Left lung (tissue), 10 donors: ENCODE data around the gene NOD1. TPM values are rescaled to one million over a fixed set of nuclear protein-coding genes. Genes with fewer than 3 reads are reported as not detected.

ENCODE experiments used
- ATAC-seq: fragments of 200-7000 bp; cut with Tn5 transposase; one replicate; pipeline ENCODE4 v1.9.1; 2020; ENCODE audit warnings: moderate library complexity
- DNase-seq, 4 donors: peaks; one replicate each; pipeline ENCODE4 v3.0.0-alpha.2; 2013 to 2020
- H3K27ac ChIP-seq, 2 donors: fragments of 200-600 bp; sonication (generic) in 1 of 2; one replicate each; pipeline versions ENCODE4 v1.5.0 to v1.8.0; 2020 to 2021
- H3K27me3 ChIP-seq, 2 donors: fragments of 200-600 bp; sonication (generic) in 1 of 2; one replicate each; pipeline versions ENCODE4 v1.5.0 to v1.8.0; 2020 to 2021
- H3K36me3 ChIP-seq, 2 donors: fragments of 200-600 bp; sonication (generic) in 1 of 2; one replicate each; pipeline versions ENCODE4 v1.5.0 to v1.8.0; 2020 to 2021
- H3K4me1 ChIP-seq, 2 donors: fragments of 200-600 bp; one replicate each; pipeline ENCODE4 v1.8.0; 2021
- H3K4me3 ChIP-seq, 2 donors: fragments of 200-600 bp; sonication (generic) in 1 of 2; one replicate each; pipeline versions ENCODE4 v1.5.0 to v1.8.0; 2020 to 2021; ENCODE audit warnings: mild to moderate bottlenecking in 1 of 2
- H3K9me3 ChIP-seq, 2 donors: fragments of 200-600 bp; sonication (generic) in 1 of 2; one replicate each; pipeline versions ENCODE4 v1.5.0 to v1.8.0; 2020 to 2021
- intact Hi-C, 2 donors: fragments of 100-400 bp; cut with DNase I; formaldehyde crosslinking; loops; one replicate each; pipeline versions ENCODE4 v1.11.2 to v1.14.2; 2022
- polyA plus RNA-seq, 6 donors: library from polyadenylated mRNA; unstranded; fragments of 120-200 nt; gene quantifications; one replicate each; pipeline ENCODE4 v1.2.1, GENCODE V29; 2013; ENCODE audit not compliant: insufficient read length in 6 of 6
- total RNA-seq, 2 donors: library from RNA; stranded (reverse); fragmentation: NEBNext Ultra II Directional; extraction: Animal tissue kit (Norgen Biotek cat#: 25700); gene quantifications; one replicate each; pipeline ENCODE4 v1.2.1, GENCODE V29; 2021
- TF ChIP-seq, protein P1 (sequence below), 2 donors: fragments of 200-600 bp; sonication (generic) in 1 of 2; IDR thresholded peaks; one replicate each; pipeline versions ENCODE4 v1.5.0 to v1.8.0; 2021; ENCODE audit warnings: antibody characterized with exemption in 2 of 2
- donor health status: DM: no; HTN: yes; CAD: no.
- donor health status: DM: no; HTN: no; CAD: no.

Gene NOD1
- total and polyA plus RNA-seq, 8 donors: 18.4 to 27.4 (median 24.9) TPM

- DNase-seq (no peak), ATAC-seq (no peak)
- TF ChIP-seq, protein P1, sequence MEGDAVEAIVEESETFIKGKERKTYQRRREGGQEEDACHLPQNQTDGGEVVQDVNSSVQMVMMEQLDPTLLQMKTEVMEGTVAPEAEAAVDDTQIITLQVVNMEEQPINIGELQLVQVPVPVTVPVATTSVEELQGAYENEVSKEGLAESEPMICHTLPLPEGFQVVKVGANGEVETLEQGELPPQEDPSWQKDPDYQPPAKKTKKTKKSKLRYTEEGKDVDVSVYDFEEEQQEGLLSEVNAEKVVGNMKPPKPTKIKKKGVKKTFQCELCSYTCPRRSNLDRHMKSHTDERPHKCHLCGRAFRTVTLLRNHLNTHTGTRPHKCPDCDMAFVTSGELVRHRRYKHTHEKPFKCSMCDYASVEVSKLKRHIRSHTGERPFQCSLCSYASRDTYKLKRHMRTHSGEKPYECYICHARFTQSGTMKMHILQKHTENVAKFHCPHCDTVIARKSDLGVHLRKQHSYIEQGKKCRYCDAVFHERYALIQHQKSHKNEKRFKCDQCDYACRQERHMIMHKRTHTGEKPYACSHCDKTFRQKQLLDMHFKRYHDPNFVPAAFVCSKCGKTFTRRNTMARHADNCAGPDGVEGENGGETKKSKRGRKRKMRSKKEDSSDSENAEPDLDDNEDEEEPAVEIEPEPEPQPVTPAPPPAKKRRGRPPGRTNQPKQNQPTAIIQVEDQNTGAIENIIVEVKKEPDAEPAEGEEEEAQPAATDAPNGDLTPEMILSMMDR (IDR thresholded peaks at IDR 0.05): no peak
- Histone ChIP-seq H3K36me3 (no peaks in the 10 kb centered on the region), H3K4me1 (peaks cover 0 to 10% of the 10 kb centered on the region in 2 donors), H3K27me3 (no peaks in the 10 kb centered on the region), H3K27ac (no peak overlapping the region), H3K9me3 (no peaks in the 10 kb centered on the region), H3K4me3 (no peak overlapping the region)
- intact Hi-C loops: loop anchor here in 1 of 2 donors (10.0 kb wide), 1 partner anchor 50 kb away; no protein-coding TSS in a partner anchor
Observed at GRCh38 chr7:30514776-30515175, 36.2 kb upstream of the NOD1 start.

DNA sequence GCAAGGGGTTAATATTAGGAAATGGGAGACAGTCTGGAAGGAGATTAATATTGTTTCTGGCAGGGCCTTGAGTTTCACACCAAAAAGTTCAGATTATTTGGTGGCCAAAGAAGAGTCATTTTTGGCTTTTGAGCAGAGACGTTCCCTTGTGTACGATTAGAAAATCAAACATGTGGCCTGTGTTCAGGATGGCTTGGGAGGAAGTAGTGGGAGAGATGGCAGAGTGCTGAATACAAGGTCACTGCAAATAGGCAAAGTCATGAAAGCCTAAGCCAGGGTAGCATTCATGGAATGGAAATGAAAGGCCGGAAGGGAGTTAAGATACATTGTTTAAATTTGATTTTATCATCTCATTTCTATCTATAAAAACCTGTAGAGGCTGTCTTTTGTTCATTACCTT, 35.6 kb upstream of the NOD1 start:
- no peaks in the 10 kb centered on the region for H3K36me3 ChIP-seq
- H3K4me3 ChIP-seq: no peak overlapping the region
- ATAC-seq (no peak), DNase-seq (no peak)
- intact Hi-C loops: loop anchor here in 1 of 2 donors (10.0 kb wide), 1 partner anchor 51 kb away; no protein-coding TSS in a partner anchor
- no peak overlapping the region for H3K27ac ChIP-seq
- peaks cover 0 to 12% of the 10 kb centered on the region in 2 donors for H3K4me1 ChIP-seq
- TF ChIP-seq, protein P1 (IDR thresholded peaks at IDR 0.05): no peak
- H3K27me3 ChIP-seq: no peaks in the 10 kb centered on the region
- no peaks in the 10 kb centered on the region for H3K9me3 ChIP-seq

DNA sequence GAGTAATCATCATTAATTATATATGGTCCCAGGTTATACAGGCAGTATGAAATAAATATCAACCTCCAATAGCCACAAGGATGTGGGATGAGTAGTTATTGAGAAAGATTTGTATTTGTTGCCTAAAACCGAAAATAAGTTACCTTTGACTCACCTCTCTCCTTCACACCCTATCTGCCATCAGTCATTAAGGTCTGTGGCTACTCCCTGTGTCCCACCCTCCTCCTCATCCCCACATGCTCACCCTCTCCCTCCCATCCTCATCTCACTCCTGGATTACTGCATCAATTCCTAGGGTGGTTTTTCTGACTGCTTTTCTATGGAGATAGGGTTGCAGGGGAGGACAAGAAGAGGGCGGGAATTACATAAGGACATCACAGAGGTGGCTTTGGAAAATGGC, 35.2 kb upstream of the NOD1 start:
- Histone ChIP-seq H3K36me3 (no peaks in the 10 kb centered on the region), H3K27ac (no peak overlapping the region), H3K4me3 (no peak overlapping the region), H3K4me1 (peaks cover 0 to 12% of the 10 kb centered on the region in 2 donors), H3K27me3 (no peaks in the 10 kb centered on the region), H3K9me3 (no peaks in the 10 kb centered on the region)
- TF ChIP-seq, protein P1 (IDR thresholded peaks at IDR 0.05): no peak
- intact Hi-C loops: loop anchor here in 1 of 2 donors (10.0 kb wide), 1 partner anchor 51 kb away; no protein-coding TSS in a partner anchor
- no peak for DNase-seq
- no peak for ATAC-seq

- Histone ChIP-seq H3K4me1 (peaks cover 0 to 12% of the 10 kb centered on the region in 2 donors), H3K36me3 (no peaks in the 10 kb centered on the region), H3K4me3 (no peak overlapping the region), H3K27ac (no peak overlapping the region), H3K9me3 (peaks cover 0 to 3% of the 10 kb centered on the region in 2 donors), H3K27me3 (no peaks in the 10 kb centered on the region)
- intact Hi-C loops: loop anchor here in 1 of 2 donors (10.0 kb wide), 1 partner anchor 53 kb away; no protein-coding TSS in a partner anchor
- TF ChIP-seq, protein P1 (IDR thresholded peaks at IDR 0.05): no peak
- DNase-seq: no peak
- no peak for ATAC-seq
Observed at GRCh38 chr7:30511973-30512662, 33.5 kb upstream of the NOD1 start.

GRCh38 chr7:30511494-30511893, 32.9 kb upstream of the NOD1 start:
- no peak for ATAC-seq
- Histone ChIP-seq H3K27ac (no peak overlapping the region), H3K36me3 (no peaks in the 10 kb centered on the region), H3K9me3 (peaks cover 0 to 3% of the 10 kb centered on the region in 2 donors), H3K27me3 (no peaks in the 10 kb centered on the region), H3K4me1 (peaks cover 0 to 12% of the 10 kb centered on the region in 2 donors), H3K4me3 (no peak overlapping the region)
- TF ChIP-seq, protein P1 (IDR thresholded peaks at IDR 0.05): no peak
- no peak for DNase-seq
- intact Hi-C loops: loop anchor here in 1 of 2 donors (10.0 kb wide), 1 partner anchor 53 kb away; no protein-coding TSS in a partner anchor
